Peyer's patch (tissue), 4 donors: Measurements from ENCODE around the gene FLACC1. TPM values are rescaled to one million over a fixed set of nuclear protein-coding genes. Genes with fewer than 3 reads are reported as not detected.

Source experiments
- DNase-seq, 3 donors: peaks; one replicate each; pipeline ENCODE4 v3.0.0-alpha.2; 2017 to 2019
- H3K27ac ChIP-seq, 4 donors: fragments of 200-600 bp; sonication (generic); one replicate each; pipeline ENCODE4 v1.5.1; 2016 to 2019
- H3K27me3 ChIP-seq, 2 donors: fragments of 200-600 bp; sonication (generic); one replicate each; pipeline ENCODE4 v1.5.1; 2019
- H3K36me3 ChIP-seq, 3 donors: fragments of 200-600 bp; sonication (generic); one replicate each; pipeline ENCODE4 v1.5.1; 2016 to 2019
- H3K4me1 ChIP-seq, 4 donors: fragments of 200-600 bp; sonication (generic); one replicate each; pipeline ENCODE4 v1.5.1; 2016 to 2019
- H3K4me3 ChIP-seq, 4 donors: fragments of 200-600 bp; sonication (generic); 1 replicate in 3 of 4; 2 replicates in 1 of 4; pipeline ENCODE4 v1.5.1; 2016 to 2019; ENCODE audit warnings: mild to moderate bottlenecking in 1 of 4
- H3K9me3 ChIP-seq, 4 donors: fragments of 200-600 bp; sonication (generic); one replicate each; pipeline ENCODE4 v1.5.1; 2016 to 2019; ENCODE audit warnings: mild to moderate bottlenecking in 1 of 4
- CTCF ChIP-seq, 6 experiments: fragments of 450-650 bp in 4 of 6; fragments of 200-600 bp in 2 of 6; sonication (generic) in 1 of 6; IDR thresholded peaks; one replicate each; pipeline ENCODE4 v1.5.1; 2017 to 2019; ENCODE audit warnings: antibody characterized with exemption in 6 of 6, mild to moderate bottlenecking in 3 of 6, moderate library complexity in 1 of 6
- POLR2A ChIP-seq, 2 donors: fragments of 450-650 bp; IDR thresholded peaks; one replicate each; pipeline ENCODE4 v1.5.1; 2017; ENCODE audit warnings: antibody characterized with exemption in 2 of 2, mild to moderate bottlenecking in 2 of 2, moderate library complexity in 2 of 2
- total RNA-seq, 4 donors: library from RNA; depleted of rRNA; stranded (reverse); fragments of >200 nt; gene quantifications; one replicate each; pipeline ENCODE4 v1.1.0, GENCODE V29; 2016

Gene FLACC1
- total RNA-seq, result 1 to 10 TPM in 3 of 4 donors, not detected in 1; 3.3 to 7.8 (median 6.6) TPM

- no peak for DNase-seq
- H3K27me3 ChIP-seq, result no peaks in the 10 kb centered on the region
- no peak for TF ChIP-seq POLR2A (IDR thresholded peaks at IDR 0.05)
- TF ChIP-seq CTCF (IDR thresholded peaks at IDR 0.05), result no peak
- no peak within 1 kb of the TSS for H3K4me3 ChIP-seq
- no peaks in the 10 kb centered on the region for H3K4me1 ChIP-seq
- peak within 1 kb of the TSS in 1 of 4 donors; percentile 37 for H3K27ac ChIP-seq
- no peaks in the 10 kb centered on the region for H3K9me3 ChIP-seq
- peaks cover 0 to 13% (median 0%) of the 10 kb centered on the region in 3 donors for H3K36me3 ChIP-seq
Observed at GRCh38 chr2:201357221-201357620, at the start of gene FLACC1. TSS of gene FLACC1 (minus strand) at chr2:201357345. CDS start at chr2:201351404, 5,941 bp downstream.

- H3K36me3 ChIP-seq, result no peaks in the 10 kb centered on the region
- H3K4me3 ChIP-seq, result no peak overlapping the region
- no peaks in the 10 kb centered on the region for H3K27me3 ChIP-seq
- no peaks in the 10 kb centered on the region for H3K9me3 ChIP-seq
- DNase-seq, result no peak
- no peak for TF ChIP-seq POLR2A (IDR thresholded peaks at IDR 0.05)
- no peak for TF ChIP-seq CTCF (IDR thresholded peaks at IDR 0.05)
- H3K27ac ChIP-seq, result peak overlapping the region in 2 of 4 donors; percentile 6 to 23
- H3K4me1 ChIP-seq, result peaks cover 0 to 43% (median 1%) of the 10 kb centered on the region in 4 donors
Observed at GRCh38 chr2:201406077-201406662, 49.0 kb upstream of the FLACC1 start.

- H3K36me3 ChIP-seq, result no peaks in the 10 kb centered on the region
- DNase-seq, result no peak
- no peaks in the 10 kb centered on the region for H3K27me3 ChIP-seq
- no peaks in the 10 kb centered on the region for H3K9me3 ChIP-seq
- peak overlapping the region in 1 of 4 donors; percentile 2 for H3K27ac ChIP-seq
- H3K4me1 ChIP-seq, result peaks cover 0 to 45% (median 1%) of the 10 kb centered on the region in 4 donors
- H3K4me3 ChIP-seq, result no peak overlapping the region
- TF ChIP-seq POLR2A (IDR thresholded peaks at IDR 0.05) (no peak), CTCF (IDR thresholded peaks at IDR 0.05) (no peak)
Observed at GRCh38 chr2:201404699-201405280, 47.6 kb upstream of the FLACC1 start.

- TF ChIP-seq CTCF (IDR thresholded peaks at IDR 0.05), result no peak
- no peak for TF ChIP-seq POLR2A (IDR thresholded peaks at IDR 0.05)
- H3K9me3 ChIP-seq, result no peaks in the 10 kb centered on the region
- DNase-seq, result no peak
- H3K27me3 ChIP-seq, result no peaks in the 10 kb centered on the region
- no peak overlapping the region for H3K27ac ChIP-seq
- no peaks in the 10 kb centered on the region for H3K36me3 ChIP-seq
- H3K4me1 ChIP-seq, result peaks cover 0 to 45% (median 1%) of the 10 kb centered on the region in 4 donors
- no peak overlapping the region for H3K4me3 ChIP-seq
Observed at GRCh38 chr2:201403880-201404279, 46.7 kb upstream of the FLACC1 start.

- no peak for DNase-seq
- Histone ChIP-seq H3K27ac (no peak overlapping the region), H3K36me3 (no peaks in the 10 kb centered on the region), H3K27me3 (no peaks in the 10 kb centered on the region), H3K4me1 (peaks cover 0 to 45% (median 1%) of the 10 kb centered on the region in 4 donors), H3K9me3 (no peaks in the 10 kb centered on the region), H3K4me3 (no peak overlapping the region)
- TF ChIP-seq CTCF (IDR thresholded peaks at IDR 0.05), result no peak
- TF ChIP-seq POLR2A (IDR thresholded peaks at IDR 0.05), result no peak
Observed at GRCh38 chr2:201402651-201403562, 45.8 kb upstream of the FLACC1 start.
